CD14-positive monocyte (primary cell): ENCODE results near the gene ZNF23. TPM values are rescaled to one million over a fixed set of nuclear protein-coding genes. Genes with fewer than 3 reads are reported as not detected.

Source experiments
- DNase-seq, 3 donors: peaks; one replicate each; pipeline ENCODE4 v3.0.0-alpha.2; 2011 to 2022
- H2AFZ ChIP-seq: 2 replicates; pipeline ENCODE4 v1.6.0; 2012; ENCODE audit warnings: mild to moderate bottlenecking, low read depth, low read length, inconsistent platforms; ENCODE audit not compliant: insufficient read depth, poor library complexity, severe bottlenecking
- H3K27ac ChIP-seq, 2 donors: 1 replicate in 1 of 2; 2 replicates in 1 of 2; pipeline ENCODE4 v1.5.1; 2012 to 2013; ENCODE audit warnings: low read length in 2 of 2, control low read depth in 1 of 2, inconsistent platforms in 1 of 2, low read depth in 1 of 2, mild to moderate bottlenecking in 1 of 2
- H3K27me3 ChIP-seq, 2 donors: one replicate each; pipeline versions ENCODE4 v1.6.0 to v1.6.1; 2011 to 2013; ENCODE audit warnings: low read length in 2 of 2; ENCODE audit not compliant: control insufficient read depth in 2 of 2, insufficient read depth in 2 of 2
- H3K36me3 ChIP-seq, 2 donors: replicated peaks in 1 of 2; 1 replicate in 1 of 2; 2 replicates in 1 of 2; pipeline versions ENCODE4 v1.5.1 to v1.6.1; 2012 to 2013; ENCODE audit warnings: low read length in 2 of 2, control low read depth in 1 of 2, inconsistent platforms in 1 of 2, mild to moderate bottlenecking in 1 of 2; ENCODE audit not compliant: insufficient read depth in 2 of 2, control insufficient read depth in 1 of 2
- H3K4me1 ChIP-seq, 2 donors: 1 replicate in 1 of 2; 2 replicates in 1 of 2; pipeline versions ENCODE4 v1.5.1 to v1.6.1; 2012 to 2013; ENCODE audit warnings: low read length in 2 of 2, control low read depth in 1 of 2, inconsistent platforms in 1 of 2, mild to moderate bottlenecking in 1 of 2, moderate library complexity in 1 of 2; ENCODE audit not compliant: insufficient read depth in 2 of 2, control insufficient read depth in 1 of 2
- H3K4me2 ChIP-seq: replicated peaks from 2 replicates; pipeline ENCODE3; 2012; ENCODE audit warnings: low read length, moderate library complexity, mild to moderate bottlenecking; ENCODE audit not compliant: poor library complexity, severe bottlenecking; ENCODE audit errors: extremely low read depth
- H3K4me3 ChIP-seq, 3 experiments: fragments of 200-600 bp in 1 of 3; sonication (generic) in 1 of 3; replicated peaks in 1 of 3; 1 replicate in 2 of 3; 2 replicates in 1 of 3; pipeline ENCODE4 v1.5.1; 2011 to 2013; ENCODE audit warnings: low read length in 3 of 3, mild to moderate bottlenecking in 3 of 3, control low read depth in 2 of 3, low read depth in 2 of 3, inconsistent platforms in 1 of 3, moderate library complexity in 1 of 3
- H3K79me2 ChIP-seq: 2 replicates; pipeline ENCODE4 v1.6.0; 2012; ENCODE audit warnings: mild to moderate bottlenecking, control low read depth, inconsistent platforms, low read length, moderate library complexity; ENCODE audit not compliant: insufficient read depth
- H3K9ac ChIP-seq: 2 replicates; pipeline ENCODE4 v1.6.0; 2017; ENCODE audit warnings: low read length, mild to moderate bottlenecking; ENCODE audit not compliant: insufficient read depth, poor library complexity, severe bottlenecking
- H3K9me3 ChIP-seq, 2 donors: replicated peaks in 1 of 2; 1 replicate in 1 of 2; 2 replicates in 1 of 2; pipeline versions ENCODE4 v1.5.1 to v1.6.1; 2012 to 2013; ENCODE audit warnings: low read length in 2 of 2, control low read depth in 1 of 2; ENCODE audit not compliant: control insufficient read depth in 1 of 2, insufficient read depth in 1 of 2
- H4K20me1 ChIP-seq: 2 replicates; pipeline ENCODE4 v1.6.0; 2012; ENCODE audit warnings: mild to moderate bottlenecking, low read length, control low read depth, moderate library complexity; ENCODE audit not compliant: insufficient read depth
- H3K27ac Mint-ChIP-seq, 7 donors: one replicate each; pipeline ENCODE4 v1.8.0; 2020; ENCODE audit warnings: mild to moderate bottlenecking in 7 of 7, mixed read lengths in 7 of 7, moderate library complexity in 6 of 7, inconsistent platforms in 2 of 7
- H3K27me3 Mint-ChIP-seq, 3 donors: one replicate each; pipeline ENCODE4 v1.8.0; 2021 to 2022; ENCODE audit warnings: low read depth in 3 of 3, mild to moderate bottlenecking in 3 of 3, mixed read lengths in 3 of 3, moderate library complexity in 3 of 3, inconsistent platforms in 1 of 3
- H3K36me3 Mint-ChIP-seq, 2 donors: one replicate each; pipeline ENCODE4 v1.8.0; 2020; ENCODE audit warnings: mixed read lengths in 2 of 2, inconsistent platforms in 1 of 2, mild to moderate bottlenecking in 1 of 2
- H3K4me1 Mint-ChIP-seq: one replicate; pipeline ENCODE4 v1.8.0; 2020; ENCODE audit warnings: mild to moderate bottlenecking, mixed read lengths
- H3K4me3 Mint-ChIP-seq, 2 donors: one replicate each; pipeline ENCODE4 v1.8.0; 2020; ENCODE audit warnings: mild to moderate bottlenecking in 2 of 2, mixed read lengths in 2 of 2, moderate library complexity in 1 of 2
- H3K9me3 Mint-ChIP-seq, 7 donors: one replicate each; pipeline ENCODE4 v1.8.0; 2020 to 2022; ENCODE audit warnings: mixed read lengths in 7 of 7, mild to moderate bottlenecking in 6 of 7, moderate library complexity in 6 of 7, inconsistent platforms in 2 of 7
- WGBS: methylation state at CpG from one replicate; pipeline ENCODE4 v1.1.5; 2013; ENCODE audit warnings: missing lambda C conversion rate; ENCODE audit not compliant: insufficient coverage; 5-methylcytosine and 5-hydroxymethylcytosine counted together
- intact Hi-C, 2 donors: fragments of 100-400 bp; cut with micrococcal nuclease; formaldehyde crosslinking; loops; one replicate each; pipeline versions ENCODE4 v1.15.0 to v1.15.1; 2023
- polyA plus RNA-seq, 3 donors: library from polyadenylated mRNA; depleted of rRNA in 1 of 3; unstranded in 2 of 3; stranded (reverse) in 1 of 3; fragments of 300-500 nt in 2 of 3; fragments of >200 nt in 1 of 3; fragmentation: Illumina TruSeq in 2 of 3; gene quantifications; 1 replicate in 2 of 3; 2 replicates in 1 of 3; pipeline ENCODE4 v1.2.3, GENCODE V29; 2012 to 2021
- TF ChIP-seq, protein P1 (sequence below): fragments of 200-600 bp; IDR thresholded peaks from one replicate; pipeline ENCODE4 v1.8.0; 2022; ENCODE audit warnings: antibody characterized with exemption, mild to moderate bottlenecking

Gene ZNF23
- polyA plus RNA-seq, 3 donors, result 2.1 to 3.9 (median 2.8) TPM

DNA sequence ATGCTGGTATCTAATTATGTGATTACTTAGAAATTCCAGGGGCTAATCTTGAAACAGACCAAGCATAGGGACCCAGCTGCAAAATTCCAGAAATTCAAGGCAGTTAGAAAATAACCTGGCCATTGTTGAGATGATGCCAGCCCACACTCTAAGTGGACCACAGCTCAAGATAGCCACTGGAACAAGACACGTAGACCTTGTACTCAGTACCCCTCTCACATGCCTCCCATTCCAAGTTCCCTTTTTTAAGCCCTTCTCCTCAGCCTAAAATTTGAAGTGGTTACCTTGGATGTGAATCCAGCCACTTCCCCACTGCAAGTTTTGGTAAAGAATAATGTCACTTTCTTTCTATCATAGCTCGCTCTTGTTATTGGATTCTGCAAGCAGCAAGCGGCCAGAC is 31.2 kb upstream of the ZNF23 start:
- H3K27ac ChIP-seq, result no peak overlapping the region
- H3K36me3 ChIP-seq, result no peaks in the 10 kb centered on the region
- Mint-ChIP-seq H3K36me3 (no peaks in the 10 kb centered on the region), H3K4me1 (no peaks in the 10 kb centered on the region), H3K9me3 (no peaks in the 10 kb centered on the region), H3K4me3 (no peak overlapping the region), H3K27me3 (peaks cover 0 to 9% (median 5%) of the 10 kb centered on the region in 3 donors), H3K27ac (no peak overlapping the region)
- intact Hi-C loops, result loop anchor here in 1 of 2 donors (5.0 kb wide), 1 partner anchor 46 kb away; no protein-coding TSS in a partner anchor
- H3K4me3 ChIP-seq, result no peak overlapping the region
- H3K9me3 ChIP-seq, result no peaks in the 10 kb centered on the region
- H3K4me2 ChIP-seq, result no peak overlapping the region
- H3K4me1 ChIP-seq, result no peaks in the 10 kb centered on the region
- no peak overlapping the region for H3K9ac ChIP-seq
- no peaks in the 10 kb centered on the region for H4K20me1 ChIP-seq
- H2AFZ ChIP-seq, result no peak overlapping the region
- 71% methylated on average over 1 of the region's 3 CpGs for WGBS
- H3K27me3 ChIP-seq, result no peaks in the 10 kb centered on the region
- TF ChIP-seq, protein P1, sequence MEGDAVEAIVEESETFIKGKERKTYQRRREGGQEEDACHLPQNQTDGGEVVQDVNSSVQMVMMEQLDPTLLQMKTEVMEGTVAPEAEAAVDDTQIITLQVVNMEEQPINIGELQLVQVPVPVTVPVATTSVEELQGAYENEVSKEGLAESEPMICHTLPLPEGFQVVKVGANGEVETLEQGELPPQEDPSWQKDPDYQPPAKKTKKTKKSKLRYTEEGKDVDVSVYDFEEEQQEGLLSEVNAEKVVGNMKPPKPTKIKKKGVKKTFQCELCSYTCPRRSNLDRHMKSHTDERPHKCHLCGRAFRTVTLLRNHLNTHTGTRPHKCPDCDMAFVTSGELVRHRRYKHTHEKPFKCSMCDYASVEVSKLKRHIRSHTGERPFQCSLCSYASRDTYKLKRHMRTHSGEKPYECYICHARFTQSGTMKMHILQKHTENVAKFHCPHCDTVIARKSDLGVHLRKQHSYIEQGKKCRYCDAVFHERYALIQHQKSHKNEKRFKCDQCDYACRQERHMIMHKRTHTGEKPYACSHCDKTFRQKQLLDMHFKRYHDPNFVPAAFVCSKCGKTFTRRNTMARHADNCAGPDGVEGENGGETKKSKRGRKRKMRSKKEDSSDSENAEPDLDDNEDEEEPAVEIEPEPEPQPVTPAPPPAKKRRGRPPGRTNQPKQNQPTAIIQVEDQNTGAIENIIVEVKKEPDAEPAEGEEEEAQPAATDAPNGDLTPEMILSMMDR, result no peak
- DNase-seq, result no peak
- H3K79me2 ChIP-seq, result no peaks in the 10 kb centered on the region

DNA sequence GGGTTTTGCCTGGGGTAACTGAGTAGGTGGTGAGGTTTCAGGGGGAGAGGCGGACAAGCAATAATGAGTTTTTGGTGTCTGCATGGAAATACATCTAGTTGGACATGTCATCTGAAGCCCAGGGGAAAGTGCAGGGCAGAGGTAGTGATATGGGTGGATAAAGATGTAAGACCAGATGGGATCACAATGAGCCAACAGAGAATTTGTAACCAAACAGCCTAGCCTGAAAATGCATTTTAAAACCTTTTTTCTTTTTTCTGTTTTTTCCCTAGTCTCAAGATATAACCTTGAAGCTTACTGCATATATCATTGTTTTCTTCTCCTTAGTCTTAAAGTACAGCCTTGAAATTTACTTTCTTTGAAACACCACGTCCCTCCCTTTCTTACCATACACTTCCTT is 30.7 kb upstream of the ZNF23 start:
- no peaks in the 10 kb centered on the region for H3K9me3 Mint-ChIP-seq
- no peak for DNase-seq
- H3K4me2 ChIP-seq, result no peak overlapping the region
- H3K27ac Mint-ChIP-seq, result no peak overlapping the region
- no peaks in the 10 kb centered on the region for H3K36me3 Mint-ChIP-seq
- H3K27me3 Mint-ChIP-seq, result peaks cover 0 to 9% (median 5%) of the 10 kb centered on the region in 3 donors
- no peak overlapping the region for H3K27ac ChIP-seq
- H3K4me1 Mint-ChIP-seq, result no peaks in the 10 kb centered on the region
- no peaks in the 10 kb centered on the region for H3K27me3 ChIP-seq
- intact Hi-C loops, result loop anchor here in 1 of 2 donors (5.0 kb wide), 1 partner anchor 45 kb away; no protein-coding TSS in a partner anchor
- H3K9me3 ChIP-seq, result no peaks in the 10 kb centered on the region
- no peaks in the 10 kb centered on the region for H3K4me1 ChIP-seq
- H2AFZ ChIP-seq, result no peak overlapping the region
- TF ChIP-seq, protein P1, result no peak
- no peaks in the 10 kb centered on the region for H3K36me3 ChIP-seq
- WGBS, result 100% methylated on average over 1 of the region's 2 CpGs
- H4K20me1 ChIP-seq, result no peaks in the 10 kb centered on the region
- no peak overlapping the region for H3K9ac ChIP-seq
- H3K4me3 Mint-ChIP-seq, result no peak overlapping the region
- H3K4me3 ChIP-seq, result no peak overlapping the region
- no peaks in the 10 kb centered on the region for H3K79me2 ChIP-seq
